Measurements from ENCODE around the gene CEACAM20.
"Not testable (repeated sequence)": the region's sequence is repeated elsewhere in the genome, so short reads cannot be mapped to it uniquely, and the experiment has no call there.

The CEACAM20 gene

GRCh38 chr19:44499559-44499958 is 29.9 kb downstream of the CEACAM20 start:
- Histone ChIP-seq H3K9ac (ENCODE audit: low read depth in 1 of 2, low read length in 2 of 2) (peak overlapping the region; percentile 76 to 81), H3K4me1 (ENCODE audit: control insufficient read depth in 2 of 2, insufficient read depth in 2 of 2, low read length in 2 of 2) (peaks cover 7 to 10% of the 10 kb centered on the region in 2 donors), H3K36me3 (ENCODE audit: control insufficient read depth in 2 of 2, insufficient read depth in 2 of 2, low read length in 2 of 2) (peaks cover 19 to 30% of the 10 kb centered on the region in 2 donors), H3K9me3 (ENCODE audit: control insufficient read depth in 2 of 2, low read length in 2 of 2) (peaks cover 17 to 38% of the 10 kb centered on the region in 2 donors), H3K27ac (ENCODE audit: low read depth in 2 of 2, low read length in 2 of 2) (peak overlapping the region in 1 of 2 donors; percentile 94), H3K4me3 (ENCODE audit: low read length in 2 of 2) (peak overlapping the region; percentile 74 to 99), H3K27me3 (ENCODE audit: control insufficient read depth in 2 of 2, insufficient read depth in 2 of 2, low read length in 2 of 2) (no peaks in the 10 kb centered on the region)

GRCh38 chr19:44498988-44499387 is 30.5 kb downstream of the CEACAM20 start:
- Histone ChIP-seq H3K36me3 (ENCODE audit: control insufficient read depth in 2 of 2, insufficient read depth in 2 of 2, low read length in 2 of 2) (peaks cover 19 to 36% of the 10 kb centered on the region in 2 donors), H3K4me3 (ENCODE audit: low read length in 2 of 2) (peak overlapping the region; percentile 74 to 99), H3K4me1 (ENCODE audit: control insufficient read depth in 2 of 2, insufficient read depth in 2 of 2, low read length in 2 of 2) (peaks cover 7 to 10% of the 10 kb centered on the region in 2 donors), H3K27me3 (ENCODE audit: control insufficient read depth in 2 of 2, insufficient read depth in 2 of 2, low read length in 2 of 2) (no peaks in the 10 kb centered on the region), H3K9me3 (ENCODE audit: control insufficient read depth in 2 of 2, low read length in 2 of 2) (peaks cover 20 to 42% of the 10 kb centered on the region in 2 donors), H3K27ac (ENCODE audit: low read depth in 2 of 2, low read length in 2 of 2) (no peak overlapping the region), H3K9ac (ENCODE audit: low read depth in 1 of 2, low read length in 2 of 2) (no peak overlapping the region)

- Histone ChIP-seq H3K27ac (ENCODE audit: low read depth in 2 of 2, low read length in 2 of 2) (no peak overlapping the region), H3K4me3 (ENCODE audit: low read length in 2 of 2) (no peak overlapping the region), H3K9ac (ENCODE audit: low read depth in 1 of 2, low read length in 2 of 2) (no peak overlapping the region), H3K27me3 (ENCODE audit: control insufficient read depth in 2 of 2, insufficient read depth in 2 of 2, low read length in 2 of 2) (no peaks in the 10 kb centered on the region), H3K36me3 (ENCODE audit: control insufficient read depth in 2 of 2, insufficient read depth in 2 of 2, low read length in 2 of 2) (peaks cover 39 to 58% of the 10 kb centered on the region in 2 donors), H3K9me3 (ENCODE audit: control insufficient read depth in 2 of 2, low read length in 2 of 2) (peaks cover 40 to 64% of the 10 kb centered on the region in 2 donors), H3K4me1 (ENCODE audit: control insufficient read depth in 2 of 2, insufficient read depth in 2 of 2, low read length in 2 of 2) (peaks cover 7 to 10% of the 10 kb centered on the region in 2 donors)
Measured at GRCh38 chr19:44496711-44497110, 32.8 kb downstream of the CEACAM20 start.

- Histone ChIP-seq H3K9ac (ENCODE audit: low read depth in 1 of 2, low read length in 2 of 2) (no peak overlapping the region), H3K36me3 (ENCODE audit: control insufficient read depth in 2 of 2, insufficient read depth in 2 of 2, low read length in 2 of 2) (peaks cover 50 to 52% of the 10 kb centered on the region in 2 donors), H3K4me3 (ENCODE audit: low read length in 2 of 2) (peak overlapping the region; percentile 16 to 22), H3K27ac (ENCODE audit: low read depth in 2 of 2, low read length in 2 of 2) (no peak overlapping the region), H3K27me3 (ENCODE audit: control insufficient read depth in 2 of 2, insufficient read depth in 2 of 2, low read length in 2 of 2) (no peaks in the 10 kb centered on the region), H3K4me1 (ENCODE audit: control insufficient read depth in 2 of 2, insufficient read depth in 2 of 2, low read length in 2 of 2) (no peaks in the 10 kb centered on the region), H3K9me3 (ENCODE audit: control insufficient read depth in 2 of 2, low read length in 2 of 2) (peaks cover 91 to 92% of the 10 kb centered on the region in 2 donors)
Measured at GRCh38 chr19:44476559-44477408, 52.7 kb downstream of the CEACAM20 start.

GRCh38 chr19:44468730-44469129 is 60.7 kb downstream of the CEACAM20 start:
- not testable (repeated sequence) for H3K4me3 ChIP-seq (ENCODE audit: low read length in 2 of 2)
- peaks cover 29% of the 10 kb centered on the region in 2 donors for H3K9me3 ChIP-seq (ENCODE audit: control insufficient read depth in 2 of 2, low read length in 2 of 2)

GRCh38 chr19:44462600-44463286 is 66.7 kb downstream of the CEACAM20 start:
- not testable (repeated sequence) for H3K9ac ChIP-seq (ENCODE audit: low read depth in 1 of 2, low read length in 2 of 2); H3K27ac ChIP-seq (ENCODE audit: low read depth in 2 of 2, low read length in 2 of 2); H3K27me3 ChIP-seq (ENCODE audit: control insufficient read depth in 2 of 2, insufficient read depth in 2 of 2, low read length in 2 of 2); H3K9me3 ChIP-seq (ENCODE audit: control insufficient read depth in 2 of 2, low read length in 2 of 2); H3K4me3 ChIP-seq (ENCODE audit: low read length in 2 of 2); H3K36me3 ChIP-seq (ENCODE audit: control insufficient read depth in 2 of 2, insufficient read depth in 2 of 2, low read length in 2 of 2); H3K4me1 ChIP-seq (ENCODE audit: control insufficient read depth in 2 of 2, insufficient read depth in 2 of 2, low read length in 2 of 2)

More at GRCh38 chr19:44468730-44469129, 60.7 kb downstream of the CEACAM20 start:
- not testable (repeated sequence) for H3K36me3 ChIP-seq (ENCODE audit: control insufficient read depth in 2 of 2, insufficient read depth in 2 of 2, low read length in 2 of 2); H3K27me3 ChIP-seq (ENCODE audit: control insufficient read depth in 2 of 2, insufficient read depth in 2 of 2, low read length in 2 of 2); H3K4me1 ChIP-seq (ENCODE audit: control insufficient read depth in 2 of 2, insufficient read depth in 2 of 2, low read length in 2 of 2); H3K27ac ChIP-seq (ENCODE audit: low read depth in 2 of 2, low read length in 2 of 2); H3K9ac ChIP-seq (ENCODE audit: low read depth in 1 of 2, low read length in 2 of 2)

All from mucosa of rectum (tissue), 2 donors.